HEK293 (cell line): ENCODE results near the gene RCOR2.

ENCODE experiments used
- CTCF ChIA-PET: fragments of 350-600 bp; formaldehyde crosslinking; extraction: SDS; loops from one replicate; lab custom pipeline; 2021; ENCODE audit warnings: antibody characterized with exemption; lab: Yijun Ruan, JAX
- POLR2A ChIA-PET: fragments of 300-600 bp; formaldehyde crosslinking; extraction: SDS; loops from one replicate; lab custom pipeline; 2020; ENCODE audit warnings: antibody characterized with exemption, inconsistent platforms; lab: Yijun Ruan, JAX
- H3K27ac ChIP-seq: fragments of 200-500 bp; sonication (Bioruptor generic); 2 replicates; pipeline ENCODE4 v1.5.1; 2014; ENCODE audit warnings: low read depth, low read length, control low read depth, inconsistent platforms; ENCODE audit errors: extremely low read depth
- H3K36me3 ChIP-seq, 2 experiments: fragments of 200-500 bp in 1 of 2; sonication (Bioruptor generic) in 1 of 2; 1 replicate in 1 of 2; 2 replicates in 1 of 2; pipeline ENCODE4 v1.5.1; 2014 to 2017; ENCODE audit warnings: inconsistent platforms in 2 of 2, low read length in 2 of 2; ENCODE audit not compliant: control insufficient read depth in 2 of 2, insufficient read depth in 1 of 2
- H3K4me1 ChIP-seq: fragments of 200-500 bp; sonication (Bioruptor generic); 2 replicates; pipeline ENCODE4 v1.5.1; 2014; ENCODE audit warnings: mild to moderate bottlenecking, low read length, inconsistent platforms; ENCODE audit not compliant: control insufficient read depth, insufficient read depth
- H3K4me3 ChIP-seq: 2 replicates; pipeline ENCODE4 v1.5.1; 2011; ENCODE audit warnings: low read depth, mild to moderate bottlenecking, control low read depth, low read length, moderate library complexity
- H3K9me3 ChIP-seq: fragments of 200-500 bp; sonication (Bioruptor generic); 2 replicates; pipeline ENCODE4 v1.5.1; 2014; ENCODE audit warnings: low read depth, low read length, inconsistent platforms; ENCODE audit not compliant: control insufficient read depth, insufficient read depth
- FEZF1 ChIP-seq: fragments of 450-650 bp; formaldehyde crosslinking; IDR thresholded peaks from 2 replicates; pipeline ENCODE4 v1.5.1; 2016; ENCODE audit warnings: missing biosample characterization, missing genetic modification characterization
- PRDM4 ChIP-seq: fragments of 450-650 bp; formaldehyde crosslinking; IDR thresholded peaks from 2 replicates; pipeline ENCODE4 v1.5.1; 2017; ENCODE audit warnings: missing biosample characterization, missing genetic modification characterization
- RBAK ChIP-seq: fragments of 450-650 bp; formaldehyde crosslinking; IDR thresholded peaks from 2 replicates; pipeline ENCODE4 v1.5.1; 2016; ENCODE audit warnings: missing biosample characterization, missing genetic modification characterization
- SP7 ChIP-seq: fragments of 450-650 bp; formaldehyde crosslinking; IDR thresholded peaks from 2 replicates; pipeline ENCODE4 v1.5.1; 2016; ENCODE audit warnings: missing biosample characterization, missing genetic modification characterization
- YY1 ChIP-seq: fragments of 450-650 bp; formaldehyde crosslinking; IDR thresholded peaks from 2 replicates; pipeline ENCODE4 v1.5.1; 2018; ENCODE audit warnings: missing biosample characterization, missing genetic modification characterization
- ZEB2 ChIP-seq: fragments of 450-650 bp; formaldehyde crosslinking; IDR thresholded peaks from 2 replicates; pipeline ENCODE4 v1.5.1; 2016; ENCODE audit warnings: missing biosample characterization, missing genetic modification characterization
- ZNF138 ChIP-seq: fragments of 450-650 bp; formaldehyde crosslinking; IDR thresholded peaks from 2 replicates; pipeline ENCODE4 v1.5.1; 2016; ENCODE audit warnings: missing biosample characterization, missing genetic modification characterization, borderline replicate concordance
- ZNF19 ChIP-seq: fragments of 450-650 bp; formaldehyde crosslinking; IDR thresholded peaks from 2 replicates; pipeline ENCODE4; 2016; ENCODE audit warnings: missing biosample characterization, missing genetic modification characterization, low read depth
- ZNF664 ChIP-seq: fragments of 450-650 bp; formaldehyde crosslinking; IDR thresholded peaks from 2 replicates; pipeline ENCODE4 v1.5.1; 2016; ENCODE audit warnings: missing biosample characterization, missing genetic modification characterization
- ZNF677 ChIP-seq: fragments of 450-650 bp; IDR thresholded peaks from 2 replicates; pipeline ENCODE4 v1.5.0; 2018; ENCODE audit warnings: missing biosample characterization, mild to moderate bottlenecking, missing genetic modification characterization, moderate library complexity
- ZNF704 ChIP-seq: fragments of 450-650 bp; formaldehyde crosslinking; IDR thresholded peaks from 2 replicates; pipeline ENCODE4 v1.5.1; 2016; ENCODE audit warnings: missing biosample characterization, missing genetic modification characterization
- ZNF791 ChIP-seq: fragments of 450-650 bp; formaldehyde crosslinking; IDR thresholded peaks from 2 replicates; pipeline ENCODE4 v1.5.1; 2016; ENCODE audit warnings: missing biosample characterization, missing genetic modification characterization
- TF ChIP-seq, protein P1 (sequence below): fragments of 450-650 bp; formaldehyde crosslinking; IDR thresholded peaks from 2 replicates; pipeline ENCODE4 v1.5.1; 2016; ENCODE audit warnings: missing biosample characterization, missing genetic modification characterization, borderline replicate concordance

The RCOR2 gene

GRCh38 chr11:63884196-63884932, 32.6 kb downstream of the RCOR2 start:
- no peak overlapping the region for H3K4me3 ChIP-seq
- no peak overlapping the region for H3K27ac ChIP-seq
- TF ChIP-seq RBAK (tag by site-specific recombination) = no peak
- peak; percentile 84 for TF ChIP-seq PRDM4
- peak; percentile 33; the same call in 1 of the 2 replicates for TF ChIP-seq FEZF1 (tag by site-specific recombination)
- no peak for TF ChIP-seq ZNF138 (tag by site-specific recombination)
- no peaks in the 10 kb centered on the region for H3K36me3 ChIP-seq
- no peaks in the 10 kb centered on the region for H3K9me3 ChIP-seq
- POLR2A ChIA-PET = no interaction called here
- CTCF ChIA-PET = interaction anchor here (1.0 to 1.5 kb wide), 3 partner anchors 12 to 47 kb away, joined by 3 read pairs; no protein-coding TSS in a partner anchor
- no peaks in the 10 kb centered on the region; the same call in 1 of the 2 replicates for H3K4me1 ChIP-seq

- ChIA-PET POLR2A (no interaction called here), CTCF (interaction anchor here (1.0 to 1.5 kb wide), 4 partner anchors 12 to 46 kb away, joined by 3 to 8 read pairs (median 3); no protein-coding TSS in a partner anchor)
- no peak overlapping the region for H3K27ac ChIP-seq
These were observed 33.2 kb downstream of the RCOR2 start for GRCh38 chr11:63883791-63884190.

DNA sequence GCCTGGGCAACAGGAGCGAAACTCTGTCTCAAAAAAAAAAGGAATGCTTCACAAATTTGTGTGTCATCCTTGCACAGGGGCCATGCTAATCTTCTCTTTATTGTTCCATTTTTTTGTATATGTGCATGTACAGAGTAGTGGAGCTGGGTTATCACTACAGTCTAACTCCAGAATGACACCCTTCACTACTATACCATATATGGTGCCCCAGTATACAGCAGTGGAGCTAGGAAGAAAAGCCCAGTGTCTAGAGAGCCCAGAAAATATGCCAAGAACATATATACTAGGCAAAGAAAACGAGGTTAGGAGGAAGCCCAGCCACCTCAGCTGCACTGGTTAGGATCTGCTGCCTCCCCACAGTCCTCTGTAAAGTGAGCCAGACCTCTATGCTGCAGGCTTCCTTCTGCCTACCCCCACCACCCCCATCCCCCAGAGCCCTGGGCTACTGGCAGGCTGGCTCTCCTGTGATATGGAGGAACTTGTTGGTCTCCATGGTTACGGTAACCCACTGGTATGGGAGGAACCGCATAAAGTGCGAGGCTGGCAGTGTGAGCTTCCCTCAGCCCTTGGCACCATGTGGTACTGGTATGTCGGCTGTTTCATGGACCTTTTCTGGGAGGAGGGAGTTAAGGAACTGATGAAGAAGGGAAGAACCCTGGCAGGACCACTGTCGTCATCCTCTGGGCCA, 34.3 kb downstream of the RCOR2 start:
- H3K9me3 ChIP-seq = no peaks in the 10 kb centered on the region
- H3K4me3 ChIP-seq = no peak overlapping the region
- no peaks in the 10 kb centered on the region for H3K4me1 ChIP-seq
- TF ChIP-seq ZNF19 (tag by site-specific recombination) (no peak), ZEB2 (tag by site-specific recombination) (no peak), ZNF704 (tag by site-specific recombination) (no peak), SP7 (no peak), YY1 (tag by site-specific recombination) (no peak), FEZF1 (tag by site-specific recombination) (no peak), ZNF791 (no peak), ZNF677 (tag by site-specific recombination) (no peak)
- no peaks in the 10 kb centered on the region for H3K36me3 ChIP-seq
- H3K27ac ChIP-seq = no peak overlapping the region
- ChIA-PET POLR2A (no interaction called here), CTCF (interaction anchor here (0.6 to 1.1 kb wide), 6 partner anchors 10 to 1139 kb away, joined by 4 to 9 read pairs (median 5); no protein-coding TSS in a partner anchor)

More at GRCh38 chr11:63883791-63884190, 33.2 kb downstream of the RCOR2 start:
- H3K36me3 ChIP-seq = no peaks in the 10 kb centered on the region
- no peak for TF ChIP-seq ZNF664 (tag by site-specific recombination)
- TF ChIP-seq, protein P1, sequence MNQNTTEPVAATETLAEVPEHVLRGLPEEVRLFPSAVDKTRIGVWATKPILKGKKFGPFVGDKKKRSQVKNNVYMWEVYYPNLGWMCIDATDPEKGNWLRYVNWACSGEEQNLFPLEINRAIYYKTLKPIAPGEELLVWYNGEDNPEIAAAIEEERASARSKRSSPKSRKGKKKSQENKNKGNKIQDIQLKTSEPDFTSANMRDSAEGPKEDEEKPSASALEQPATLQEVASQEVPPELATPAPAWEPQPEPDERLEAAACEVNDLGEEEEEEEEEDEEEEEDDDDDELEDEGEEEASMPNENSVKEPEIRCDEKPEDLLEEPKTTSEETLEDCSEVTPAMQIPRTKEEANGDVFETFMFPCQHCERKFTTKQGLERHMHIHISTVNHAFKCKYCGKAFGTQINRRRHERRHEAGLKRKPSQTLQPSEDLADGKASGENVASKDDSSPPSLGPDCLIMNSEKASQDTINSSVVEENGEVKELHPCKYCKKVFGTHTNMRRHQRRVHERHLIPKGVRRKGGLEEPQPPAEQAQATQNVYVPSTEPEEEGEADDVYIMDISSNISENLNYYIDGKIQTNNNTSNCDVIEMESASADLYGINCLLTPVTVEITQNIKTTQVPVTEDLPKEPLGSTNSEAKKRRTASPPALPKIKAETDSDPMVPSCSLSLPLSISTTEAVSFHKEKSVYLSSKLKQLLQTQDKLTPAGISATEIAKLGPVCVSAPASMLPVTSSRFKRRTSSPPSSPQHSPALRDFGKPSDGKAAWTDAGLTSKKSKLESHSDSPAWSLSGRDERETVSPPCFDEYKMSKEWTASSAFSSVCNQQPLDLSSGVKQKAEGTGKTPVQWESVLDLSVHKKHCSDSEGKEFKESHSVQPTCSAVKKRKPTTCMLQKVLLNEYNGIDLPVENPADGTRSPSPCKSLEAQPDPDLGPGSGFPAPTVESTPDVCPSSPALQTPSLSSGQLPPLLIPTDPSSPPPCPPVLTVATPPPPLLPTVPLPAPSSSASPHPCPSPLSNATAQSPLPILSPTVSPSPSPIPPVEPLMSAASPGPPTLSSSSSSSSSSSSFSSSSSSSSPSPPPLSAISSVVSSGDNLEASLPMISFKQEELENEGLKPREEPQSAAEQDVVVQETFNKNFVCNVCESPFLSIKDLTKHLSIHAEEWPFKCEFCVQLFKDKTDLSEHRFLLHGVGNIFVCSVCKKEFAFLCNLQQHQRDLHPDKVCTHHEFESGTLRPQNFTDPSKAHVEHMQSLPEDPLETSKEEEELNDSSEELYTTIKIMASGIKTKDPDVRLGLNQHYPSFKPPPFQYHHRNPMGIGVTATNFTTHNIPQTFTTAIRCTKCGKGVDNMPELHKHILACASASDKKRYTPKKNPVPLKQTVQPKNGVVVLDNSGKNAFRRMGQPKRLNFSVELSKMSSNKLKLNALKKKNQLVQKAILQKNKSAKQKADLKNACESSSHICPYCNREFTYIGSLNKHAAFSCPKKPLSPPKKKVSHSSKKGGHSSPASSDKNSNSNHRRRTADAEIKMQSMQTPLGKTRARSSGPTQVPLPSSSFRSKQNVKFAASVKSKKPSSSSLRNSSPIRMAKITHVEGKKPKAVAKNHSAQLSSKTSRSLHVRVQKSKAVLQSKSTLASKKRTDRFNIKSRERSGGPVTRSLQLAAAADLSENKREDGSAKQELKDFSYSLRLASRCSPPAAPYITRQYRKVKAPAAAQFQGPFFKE (tag by site-specific recombination) = no peak
- TF ChIP-seq, all 188 proteins: peak for 0
- Histone ChIP-seq H3K4me1 (no peaks in the 10 kb centered on the region; the same call in 1 of the 2 replicates), H3K4me3 (no peak overlapping the region), H3K9me3 (no peaks in the 10 kb centered on the region)
